ENCODE data around the gene DLGAP1. TPM values are rescaled to one million over a fixed set of nuclear protein-coding genes. Genes with fewer than 3 reads are reported as not detected.

DLGAP1 gene
- total RNA-seq, 2 experiments from 2014 or later, result not detected

DNA sequence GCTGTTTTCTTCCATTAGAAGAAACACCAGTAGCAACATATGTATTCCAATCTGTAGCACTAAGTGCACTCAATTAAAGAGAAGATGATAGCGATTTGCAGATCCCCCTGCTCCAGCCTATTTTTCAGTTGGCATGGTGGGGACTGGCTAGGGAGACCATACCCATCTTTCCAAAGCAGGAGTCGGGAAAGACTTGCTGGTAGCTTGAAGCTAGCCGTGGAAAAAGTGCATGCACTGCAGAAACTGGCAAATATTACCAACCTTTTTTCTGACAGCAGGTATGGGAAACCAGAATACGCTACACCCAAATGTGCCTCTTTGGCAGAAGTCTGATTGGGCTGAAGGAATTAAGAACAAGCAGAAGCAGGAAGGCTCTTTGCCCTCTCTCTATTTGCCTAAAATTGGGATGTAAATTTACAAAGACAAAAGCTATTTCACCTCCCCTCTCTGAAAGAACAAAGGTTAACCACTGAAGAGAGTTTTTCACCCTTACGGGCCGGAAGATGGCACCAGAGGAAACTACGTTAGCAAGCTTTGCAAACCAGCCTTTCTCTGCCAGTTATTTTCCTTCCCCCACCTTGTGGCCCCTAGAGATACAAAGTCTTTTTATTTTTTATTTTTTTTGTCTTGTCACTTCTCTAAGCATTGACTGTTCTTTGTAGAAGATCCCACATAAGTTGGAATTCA is 273.1 kb downstream of the DLGAP1 start:
- ChIA-PET POLR2A (no interaction called here), CTCF (no interaction called here)
- H3K4me3 Mint-ChIP-seq, result no peak overlapping the region
- H3K4me1 Mint-ChIP-seq (ENCODE audit: low read depth), result no peaks in the 10 kb centered on the region
- DNase-seq (no peak), ATAC-seq (no peak)
- no peak overlapping the region for H3K27ac Mint-ChIP-seq
- H3K36me3 Mint-ChIP-seq (ENCODE audit: low read depth), result no peaks in the 10 kb centered on the region
- H3K27me3 Mint-ChIP-seq (ENCODE audit: low read depth), result no peaks in the 10 kb centered on the region
- peaks cover 6% of the 10 kb centered on the region for H3K9me3 Mint-ChIP-seq (ENCODE audit: insufficient read depth)

DNA sequence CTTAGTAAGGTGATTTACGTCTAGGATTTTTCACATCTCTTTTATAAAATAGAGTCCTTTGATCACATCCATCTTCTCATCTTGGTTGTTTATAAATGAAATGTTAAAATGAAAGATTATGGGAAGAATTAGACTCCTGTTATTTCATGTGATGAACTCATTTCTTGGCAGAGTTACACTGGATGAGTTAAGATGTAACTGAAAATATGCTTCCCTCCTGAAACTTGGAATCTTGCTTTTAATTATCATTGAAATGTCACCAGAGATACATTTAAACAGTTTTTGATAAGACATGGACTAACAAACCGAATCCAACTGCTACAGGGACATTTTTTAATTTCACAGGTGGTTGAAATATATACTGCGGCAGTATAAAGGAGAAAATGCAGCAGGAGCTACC is 274.0 kb downstream of the DLGAP1 start:
- H3K27ac Mint-ChIP-seq, result no peak overlapping the region
- no peak overlapping the region for H3K4me3 Mint-ChIP-seq
- H3K4me1 Mint-ChIP-seq (ENCODE audit: low read depth), result no peaks in the 10 kb centered on the region
- POLR2A ChIA-PET, result no interaction called here
- DNase-seq (no peak), ATAC-seq (no peak)
- CTCF ChIA-PET, result no interaction called here
- peaks cover 6% of the 10 kb centered on the region for H3K9me3 Mint-ChIP-seq (ENCODE audit: insufficient read depth)
- no peaks in the 10 kb centered on the region for H3K36me3 Mint-ChIP-seq (ENCODE audit: low read depth)
- no peaks in the 10 kb centered on the region for H3K27me3 Mint-ChIP-seq (ENCODE audit: low read depth)

DNA sequence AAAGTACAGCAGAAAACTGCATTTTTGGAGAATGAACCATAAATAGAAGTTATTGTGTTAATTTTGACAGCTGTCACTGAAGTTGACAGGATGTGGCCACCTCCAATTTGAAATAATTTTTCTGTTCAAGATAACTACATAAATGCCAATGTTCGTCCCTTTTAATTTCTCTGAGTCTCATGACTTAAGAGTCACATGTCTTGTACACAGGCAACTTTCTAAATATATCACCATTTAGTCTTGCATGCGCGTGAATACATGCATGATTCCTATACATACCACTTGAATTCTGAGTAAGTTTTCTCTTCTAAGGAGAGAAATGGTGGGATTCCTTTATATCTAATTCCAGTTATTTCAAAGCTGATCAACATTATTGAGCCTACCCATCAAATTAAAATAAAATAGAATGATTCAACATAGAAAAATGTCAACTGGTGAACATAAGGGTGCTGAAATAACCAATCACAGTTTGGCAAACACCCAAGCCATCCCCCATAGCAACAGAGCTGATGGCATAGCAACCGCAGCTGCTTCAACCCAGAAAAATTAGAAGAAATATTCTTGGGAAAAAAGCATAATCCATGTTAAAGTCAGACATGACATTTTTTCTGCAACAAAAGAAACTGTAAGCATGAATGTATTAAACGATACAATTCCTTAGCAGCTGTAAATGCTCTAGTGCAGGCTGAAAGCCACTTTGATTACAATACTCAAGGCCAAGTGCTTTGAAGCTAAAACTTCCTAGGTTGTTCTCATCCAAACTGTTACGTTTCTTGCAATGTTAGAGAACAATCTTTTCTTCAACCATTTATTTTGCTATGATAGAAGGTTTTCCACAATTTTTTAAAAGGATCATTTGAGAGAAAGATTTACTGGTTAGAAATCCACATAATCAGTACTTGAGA is 282.7 kb downstream of the DLGAP1 start:
- Mint-ChIP-seq H3K9me3 (ENCODE audit: insufficient read depth) (no peaks in the 10 kb centered on the region), H3K4me1 (ENCODE audit: low read depth) (no peaks in the 10 kb centered on the region), H3K27ac (no peak overlapping the region), H3K27me3 (ENCODE audit: low read depth) (no peaks in the 10 kb centered on the region), H3K36me3 (ENCODE audit: low read depth) (no peaks in the 10 kb centered on the region), H3K4me3 (no peak overlapping the region)
- ChIA-PET POLR2A (no interaction called here), CTCF (no interaction called here)
- ATAC-seq, result no peak
- DNase-seq, result no peak

DNA sequence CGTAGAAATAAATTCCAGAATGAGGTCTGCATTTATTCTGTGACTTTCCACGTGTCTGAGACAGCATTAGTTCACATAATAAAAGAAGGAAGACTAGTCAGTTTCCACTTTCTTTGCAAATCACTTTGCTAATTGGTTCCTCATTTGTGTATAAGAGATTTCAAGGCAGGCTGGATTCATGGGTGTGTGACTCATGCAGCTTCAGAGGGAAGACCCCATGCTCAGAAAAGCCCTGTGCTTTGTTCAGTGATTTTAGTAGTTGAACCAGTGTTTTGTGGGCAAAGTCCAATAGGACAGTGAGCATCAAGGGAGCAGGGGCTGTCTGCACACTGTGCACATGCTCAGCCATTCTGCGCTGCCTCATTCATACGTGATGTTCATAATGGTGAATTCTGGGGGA is 297.8 kb downstream of the DLGAP1 start:
- ATAC-seq (no peak), DNase-seq (no peak)
- H3K4me1 Mint-ChIP-seq (ENCODE audit: low read depth), result no peaks in the 10 kb centered on the region
- POLR2A ChIA-PET, result no interaction called here
- no peak overlapping the region for H3K27ac Mint-ChIP-seq
- H3K27me3 Mint-ChIP-seq (ENCODE audit: low read depth), result no peaks in the 10 kb centered on the region
- H3K36me3 Mint-ChIP-seq (ENCODE audit: low read depth), result no peaks in the 10 kb centered on the region
- no peak overlapping the region for H3K4me3 Mint-ChIP-seq
- CTCF ChIA-PET, result no interaction called here
- H3K9me3 Mint-ChIP-seq (ENCODE audit: insufficient read depth), result no peaks in the 10 kb centered on the region

DNA sequence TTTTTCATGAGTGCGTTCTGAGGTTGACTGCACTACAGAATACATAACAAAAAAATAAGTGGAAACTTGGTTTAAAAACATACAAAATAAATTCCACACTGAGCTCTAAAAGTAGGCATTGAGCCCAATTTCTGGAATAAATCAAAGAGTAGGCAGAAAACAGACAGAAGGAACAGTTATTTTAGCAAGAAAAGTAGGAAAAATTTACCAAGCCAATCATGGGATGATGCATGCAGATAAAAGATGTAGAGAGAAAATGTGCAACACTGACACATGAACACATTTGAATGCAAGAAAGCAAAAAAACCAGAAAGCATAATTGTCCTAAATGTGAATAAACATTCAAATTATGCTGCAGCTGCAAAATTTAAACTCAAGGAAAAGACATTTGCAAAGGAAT is 308.3 kb downstream of the DLGAP1 start:
- Mint-ChIP-seq H3K4me3 (no peak overlapping the region), H3K9me3 (ENCODE audit: insufficient read depth) (no peaks in the 10 kb centered on the region), H3K27ac (no peak overlapping the region), H3K36me3 (ENCODE audit: low read depth) (no peaks in the 10 kb centered on the region), H3K4me1 (ENCODE audit: low read depth) (no peaks in the 10 kb centered on the region), H3K27me3 (ENCODE audit: low read depth) (no peaks in the 10 kb centered on the region)
- ChIA-PET POLR2A (no interaction called here), CTCF (no interaction called here)
- ATAC-seq (no peak), DNase-seq (no peak)

DNA sequence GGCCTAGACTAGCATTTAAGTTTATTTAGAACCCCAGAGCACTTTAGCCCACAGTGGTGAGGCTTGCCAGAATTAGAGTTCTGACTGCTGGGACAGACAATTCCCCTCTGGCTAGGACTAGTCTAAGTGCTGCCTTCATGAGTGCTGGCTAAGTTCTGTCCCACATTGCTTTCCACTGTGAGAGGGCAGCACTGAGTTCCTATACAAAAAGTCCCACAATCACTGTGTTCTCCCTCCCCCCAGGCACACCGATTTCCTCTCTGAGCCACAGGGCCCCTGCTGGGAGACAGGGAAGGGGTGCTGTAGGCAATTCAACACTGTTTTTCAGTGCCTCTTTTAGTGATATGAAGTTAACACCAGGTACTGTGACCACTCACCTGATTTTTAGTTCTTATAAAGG is 310.9 kb downstream of the DLGAP1 start:
- ChIA-PET CTCF (no interaction called here), POLR2A (no interaction called here)
- no peaks in the 10 kb centered on the region for H3K36me3 Mint-ChIP-seq (ENCODE audit: low read depth)
- no peaks in the 10 kb centered on the region for H3K27me3 Mint-ChIP-seq (ENCODE audit: low read depth)
- no peak for ATAC-seq
- no peak overlapping the region for H3K4me3 Mint-ChIP-seq
- H3K9me3 Mint-ChIP-seq (ENCODE audit: insufficient read depth), result no peaks in the 10 kb centered on the region
- DNase-seq, result no peak
- no peaks in the 10 kb centered on the region for H3K4me1 Mint-ChIP-seq (ENCODE audit: low read depth)
- H3K27ac Mint-ChIP-seq, result no peak overlapping the region

DNA sequence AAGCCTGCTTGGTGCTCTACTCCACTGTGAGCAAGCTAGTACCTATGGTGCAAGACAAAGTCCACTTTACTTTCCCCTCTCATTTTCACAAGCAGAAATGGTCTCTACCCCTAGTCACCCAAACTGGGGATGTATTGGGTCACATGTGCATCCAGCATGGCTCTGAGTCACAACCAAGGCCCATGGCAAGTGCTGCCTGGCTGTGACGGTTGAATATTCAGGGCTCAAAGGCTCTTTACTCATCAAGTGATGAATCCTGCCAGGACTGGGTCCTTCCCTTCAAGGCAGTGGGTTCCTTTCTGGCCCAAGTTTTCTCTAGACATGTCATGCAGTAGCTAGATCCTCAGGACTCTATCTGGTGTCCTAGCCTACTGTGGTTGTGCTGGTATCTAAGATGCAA is 311.5 kb downstream of the DLGAP1 start:
- no peaks in the 10 kb centered on the region for H3K4me1 Mint-ChIP-seq (ENCODE audit: low read depth)
- H3K27ac Mint-ChIP-seq, result no peak overlapping the region
- H3K27me3 Mint-ChIP-seq (ENCODE audit: low read depth), result no peaks in the 10 kb centered on the region
- ChIA-PET CTCF (no interaction called here), POLR2A (no interaction called here)
- DNase-seq, result no peak
- H3K9me3 Mint-ChIP-seq (ENCODE audit: insufficient read depth), result no peaks in the 10 kb centered on the region
- ATAC-seq, result no peak
- H3K36me3 Mint-ChIP-seq (ENCODE audit: low read depth), result no peaks in the 10 kb centered on the region
- no peak overlapping the region for H3K4me3 Mint-ChIP-seq

DNA sequence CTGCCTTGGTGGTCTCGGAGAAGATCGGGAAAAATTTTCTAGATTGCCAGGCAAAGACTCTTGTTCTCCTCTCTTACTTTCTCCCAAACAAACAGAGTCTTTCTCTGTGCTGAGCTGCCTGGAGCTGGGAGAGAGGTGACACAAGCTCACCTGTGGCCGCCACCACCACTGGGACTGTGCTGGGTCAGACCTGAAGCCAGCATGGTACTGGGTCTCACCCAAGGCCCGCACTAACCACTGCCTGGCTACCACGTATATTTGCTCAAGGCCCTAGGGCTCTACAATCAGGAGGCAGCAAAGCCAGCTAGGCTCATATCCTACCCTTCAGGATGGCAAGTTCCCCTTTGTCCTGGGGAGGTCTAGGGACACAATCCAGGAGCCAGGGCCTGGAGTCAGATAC is 312.2 kb downstream of the DLGAP1 start:
- Mint-ChIP-seq H3K4me1 (ENCODE audit: low read depth) (no peaks in the 10 kb centered on the region), H3K9me3 (ENCODE audit: insufficient read depth) (no peaks in the 10 kb centered on the region), H3K36me3 (ENCODE audit: low read depth) (no peaks in the 10 kb centered on the region), H3K27me3 (ENCODE audit: low read depth) (no peaks in the 10 kb centered on the region), H3K4me3 (no peak overlapping the region), H3K27ac (no peak overlapping the region)
- ChIA-PET POLR2A (no interaction called here), CTCF (no interaction called here)
- ATAC-seq (no peak), DNase-seq (no peak)

DNA sequence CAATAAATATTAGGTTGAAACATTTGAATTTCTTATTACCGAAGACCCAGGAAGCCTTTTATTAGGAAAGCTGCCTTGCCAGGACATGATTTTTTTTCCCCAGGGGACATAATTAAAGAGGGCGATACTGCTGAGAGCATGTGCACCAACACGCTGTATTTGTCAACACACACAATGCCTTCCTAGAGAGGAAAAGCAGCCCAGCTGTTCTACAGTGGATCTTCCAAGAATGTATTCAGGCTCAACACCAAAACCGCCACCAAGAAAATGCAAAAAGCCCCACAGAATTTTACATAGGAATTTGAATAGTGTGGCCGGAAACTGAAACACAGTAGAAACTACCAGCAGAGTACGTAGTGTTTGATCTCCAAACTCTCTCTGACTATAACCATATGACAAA is 320.4 kb downstream of the DLGAP1 start:
- ATAC-seq, result no peak

DNA sequence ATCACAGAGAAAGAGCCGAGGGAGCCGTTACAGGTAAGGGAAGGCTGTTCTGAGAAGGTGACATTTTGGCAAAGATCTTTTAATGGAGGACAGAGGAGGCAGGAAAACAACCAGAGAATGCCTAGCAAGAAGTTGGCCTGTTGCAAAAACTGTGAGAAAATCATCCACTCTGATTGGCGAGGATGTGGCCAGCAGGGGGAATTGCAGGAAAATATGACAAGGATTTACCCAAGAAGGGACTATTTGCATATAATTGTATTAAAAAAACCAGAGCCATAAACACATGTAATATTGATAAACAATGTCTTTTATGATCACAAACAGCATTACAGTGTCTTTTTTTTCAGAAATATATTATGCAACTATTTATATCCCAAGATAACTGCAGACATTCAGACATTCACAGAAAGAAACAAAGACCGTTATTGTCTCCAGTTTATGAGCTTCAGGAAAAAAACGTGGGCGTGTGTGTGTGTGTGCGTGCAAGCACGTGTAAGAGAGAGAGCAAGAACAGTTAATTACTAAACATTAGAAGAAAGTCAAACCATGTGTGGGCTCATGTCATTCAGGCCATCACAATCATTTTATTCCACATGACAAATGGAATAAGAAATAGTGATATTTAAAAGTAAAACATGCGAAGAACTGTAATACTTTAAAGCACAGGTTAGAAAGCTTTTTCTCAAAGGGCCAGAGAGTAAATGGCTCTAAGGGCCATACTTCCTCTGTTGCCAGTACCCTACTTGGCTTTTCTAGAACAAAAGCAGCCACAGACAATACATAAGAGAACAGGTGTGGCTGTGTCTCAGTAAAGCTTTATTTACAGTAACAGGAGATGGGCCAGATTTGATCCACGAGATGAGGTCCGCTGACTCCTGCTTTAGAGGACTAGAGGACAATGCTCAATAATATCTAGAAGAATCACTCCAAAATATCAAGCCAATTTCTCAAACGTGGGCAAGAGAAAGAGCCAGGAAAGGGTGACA is 324.1 kb downstream of the DLGAP1 start:
- H3K27ac Mint-ChIP-seq, result no peak overlapping the region
- H3K9me3 Mint-ChIP-seq (ENCODE audit: insufficient read depth), result no peaks in the 10 kb centered on the region
- no peaks in the 10 kb centered on the region for H3K27me3 Mint-ChIP-seq (ENCODE audit: low read depth)
- DNase-seq (no peak), ATAC-seq (no peak)
- POLR2A ChIA-PET, result no interaction called here
- H3K4me1 Mint-ChIP-seq (ENCODE audit: low read depth), result no peaks in the 10 kb centered on the region
- no peaks in the 10 kb centered on the region for H3K36me3 Mint-ChIP-seq (ENCODE audit: low read depth)
- H3K4me3 Mint-ChIP-seq, result no peak overlapping the region
- CTCF ChIA-PET, result interaction anchor here (1.0 kb wide), 1 partner anchor 24 kb away, joined by 4 read pairs; no protein-coding TSS in a partner anchor

More for the DNA sequence above, 320.4 kb downstream of the DLGAP1 start:
- H3K4me3 Mint-ChIP-seq, result no peak overlapping the region
- no peak for DNase-seq
- H3K27ac Mint-ChIP-seq, result no peak overlapping the region
- H3K4me1 Mint-ChIP-seq (ENCODE audit: low read depth), result no peaks in the 10 kb centered on the region
- H3K36me3 Mint-ChIP-seq (ENCODE audit: low read depth), result no peaks in the 10 kb centered on the region
- CTCF ChIA-PET, result no interaction called here
- POLR2A ChIA-PET, result no interaction called here
- H3K27me3 Mint-ChIP-seq (ENCODE audit: low read depth), result no peaks in the 10 kb centered on the region
- H3K9me3 Mint-ChIP-seq (ENCODE audit: insufficient read depth), result no peaks in the 10 kb centered on the region

DNA sequence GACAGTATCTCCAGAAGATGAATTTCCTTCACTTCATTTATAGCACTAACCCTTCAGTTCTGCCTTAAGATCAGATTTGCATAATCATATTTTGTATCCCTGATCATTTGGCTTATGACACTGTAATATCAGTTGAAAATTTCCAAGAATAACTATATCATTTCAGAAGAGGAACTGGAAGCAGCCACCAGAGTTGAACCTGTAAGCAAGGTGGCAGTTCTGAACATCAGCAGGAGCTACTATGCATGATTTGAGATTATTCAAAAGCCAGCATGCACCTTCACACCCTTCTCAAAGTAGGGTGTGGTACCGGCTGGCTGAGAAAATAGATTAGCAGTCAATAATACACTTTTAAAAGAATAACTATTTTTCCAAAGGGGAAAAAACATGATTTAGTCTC is 328.2 kb downstream of the DLGAP1 start:
- Mint-ChIP-seq H3K27me3 (ENCODE audit: low read depth) (no peaks in the 10 kb centered on the region), H3K4me3 (no peak overlapping the region), H3K9me3 (ENCODE audit: insufficient read depth) (no peaks in the 10 kb centered on the region), H3K27ac (no peak overlapping the region), H3K4me1 (ENCODE audit: low read depth) (no peaks in the 10 kb centered on the region), H3K36me3 (ENCODE audit: low read depth) (no peaks in the 10 kb centered on the region)
- CTCF ChIA-PET, result no interaction called here
- POLR2A ChIA-PET, result no interaction called here
- DNase-seq, result no peak
- ATAC-seq, result no peak
